ENCODE measurements around the gene RBFA. TPM values are rescaled to one million over a fixed set of nuclear protein-coding genes. Genes with fewer than 3 reads are reported as not detected.
A peak's percentile ranks its signal among the peaks of the same experiment; 100 is the strongest.

Gene RBFA
- total and polyA plus RNA-seq, 2 of the 13 experiments (the other 11 are each of a cell fraction or from before 2014, with no cell fraction given): 29.7 to 42.4 TPM

- TF ChIP-seq ZGPAT (CRISPR knock-in tag; IDR thresholded peaks at IDR 0.05) (peak; percentile 77), KAT8 (CRISPR knock-in tag; IDR thresholded peaks at IDR 0.05) (peak; percentile 88), EP300 (IDR thresholded peaks at IDR 0.05; ENCODE audit: low read depth in 2 of 2, low read length in 2 of 2) (no peak), EP300 (CRISPR knock-in tag; IDR thresholded peaks at IDR 0.05; ENCODE audit: borderline replicate concordance) (no peak), CBX5 (CRISPR knock-in tag; IDR thresholded peaks at IDR 0.05; ENCODE audit: borderline replicate concordance) (0 out of 2 replicates have a peak, but pooled peaks have one; percentile 0), ZNF550 (CRISPR knock-in tag; IDR thresholded peaks at IDR 0.05; ENCODE audit: borderline replicate concordance) (no peak), ZBTB42 (CRISPR knock-in tag; IDR thresholded peaks at IDR 0.05) (no peak; the same call in 1 of the 2 replicates), ZNF678 (CRISPR knock-in tag; IDR thresholded peaks at IDR 0.05) (no peak), ERF (CRISPR knock-in tag; IDR thresholded peaks at IDR 0.05) (0 out of 2 replicates have a peak, but pooled peaks have one; percentile 15), ZFP36L2 (CRISPR knock-in tag; IDR thresholded peaks at IDR 0.05) (no peak), ZNF251 (CRISPR knock-in tag; IDR thresholded peaks at IDR 0.05) (no peak), PHB2 (IDR thresholded peaks at IDR 0.05; ENCODE audit: partially characterized antibody) (no peak), GLMP (CRISPR knock-in tag; IDR thresholded peaks at IDR 0.05; ENCODE audit: borderline replicate concordance) (no peak), SYNCRIP (IDR thresholded peaks at IDR 0.05; ENCODE audit: insufficient read depth, low read depth, low read length) (no peak), RXRA (CRISPR knock-in tag; IDR thresholded peaks at IDR 0.05) (peak; percentile 6; the same call in 1 of the 2 replicates), CENPT (CRISPR knock-in tag; IDR thresholded peaks at IDR 0.05; ENCODE audit: low read depth) (no peak; the same call in 1 of the 2 replicates), ARNT2 (CRISPR knock-in tag; IDR thresholded peaks at IDR 0.05; ENCODE audit: low read depth) (peak; percentile 84), ZFP36L1 (CRISPR knock-in tag; IDR thresholded peaks at IDR 0.05) (peak; percentile 67; the same call in 1 of the 2 replicates), SP5 (CRISPR knock-in tag; IDR thresholded peaks at IDR 0.05; ENCODE audit: borderline replicate concordance, low read depth) (no peak), SP1 (IDR thresholded peaks at IDR 0.05) (no peak), SP1 (CRISPR knock-in tag; IDR thresholded peaks at IDR 0.05) (peak; percentile 54), CBX2 (IDR thresholded peaks at IDR 0.05; ENCODE audit: low read depth, low read length) (no peak), CBX2 (CRISPR knock-in tag; IDR thresholded peaks at IDR 0.05; ENCODE audit: low read depth) (no peak; the same call in 1 of the 2 replicates), ZNF367 (CRISPR knock-in tag; IDR thresholded peaks at IDR 0.05; ENCODE audit: borderline replicate concordance) (no peak)
- TF ChIP-seq, protein P1, sequence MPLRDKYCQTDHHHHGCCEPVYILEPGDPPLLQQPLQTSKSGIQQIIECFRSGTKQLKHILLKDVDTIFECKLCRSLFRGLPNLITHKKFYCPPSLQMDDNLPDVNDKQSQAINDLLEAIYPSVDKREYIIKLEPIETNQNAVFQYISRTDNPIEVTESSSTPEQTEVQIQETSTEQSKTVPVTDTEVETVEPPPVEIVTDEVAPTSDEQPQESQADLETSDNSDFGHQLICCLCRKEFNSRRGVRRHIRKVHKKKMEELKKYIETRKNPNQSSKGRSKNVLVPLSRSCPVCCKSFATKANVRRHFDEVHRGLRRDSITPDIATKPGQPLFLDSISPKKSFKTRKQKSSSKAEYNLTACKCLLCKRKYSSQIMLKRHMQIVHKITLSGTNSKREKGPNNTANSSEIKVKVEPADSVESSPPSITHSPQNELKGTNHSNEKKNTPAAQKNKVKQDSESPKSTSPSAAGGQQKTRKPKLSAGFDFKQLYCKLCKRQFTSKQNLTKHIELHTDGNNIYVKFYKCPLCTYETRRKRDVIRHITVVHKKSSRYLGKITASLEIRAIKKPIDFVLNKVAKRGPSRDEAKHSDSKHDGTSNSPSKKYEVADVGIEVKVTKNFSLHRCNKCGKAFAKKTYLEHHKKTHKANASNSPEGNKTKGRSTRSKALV (CRISPR knock-in tag; IDR thresholded peaks at IDR 0.05): peak; percentile 65; the same call in 1 of the 2 replicates
- TF ChIP-seq, protein P2, sequence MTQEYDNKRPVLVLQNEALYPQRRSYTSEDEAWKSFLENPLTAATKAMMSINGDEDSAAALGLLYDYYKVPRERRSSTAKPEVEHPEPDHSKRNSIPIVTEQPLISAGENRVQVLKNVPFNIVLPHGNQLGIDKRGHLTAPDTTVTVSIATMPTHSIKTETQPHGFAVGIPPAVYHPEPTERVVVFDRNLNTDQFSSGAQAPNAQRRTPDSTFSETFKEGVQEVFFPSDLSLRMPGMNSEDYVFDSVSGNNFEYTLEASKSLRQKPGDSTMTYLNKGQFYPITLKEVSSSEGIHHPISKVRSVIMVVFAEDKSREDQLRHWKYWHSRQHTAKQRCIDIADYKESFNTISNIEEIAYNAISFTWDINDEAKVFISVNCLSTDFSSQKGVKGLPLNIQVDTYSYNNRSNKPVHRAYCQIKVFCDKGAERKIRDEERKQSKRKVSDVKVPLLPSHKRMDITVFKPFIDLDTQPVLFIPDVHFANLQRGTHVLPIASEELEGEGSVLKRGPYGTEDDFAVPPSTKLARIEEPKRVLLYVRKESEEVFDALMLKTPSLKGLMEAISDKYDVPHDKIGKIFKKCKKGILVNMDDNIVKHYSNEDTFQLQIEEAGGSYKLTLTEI (CRISPR knock-in tag; conservative IDR thresholded peaks at IDR 0.05): no peak
Measured at GRCh38 chr18:79988451-79989194, 45.6 kb upstream of the RBFA start, which contains the start of gene TXNL4A (continued).

Data from HepG2 (cell line).